KOPT-K1 (cell line): ENCODE data around the gene NKX6-1.

Source experiments
- H3K27ac ChIP-seq: fragments of 200-600 bp; sonication (generic); 2 replicates; pipeline ENCODE4 v1.5.1; 2016; ENCODE audit warnings: antibody characterized with exemption, mild to moderate bottlenecking, low read depth, low read length; ENCODE audit not compliant: poor library complexity, severe bottlenecking
- H3K36me3 ChIP-seq: fragments of 200-600 bp; sonication (generic); 2 replicates; pipeline ENCODE4 v1.5.1; 2017; ENCODE audit warnings: antibody characterized with exemption, mild to moderate bottlenecking, low read length, moderate library complexity; ENCODE audit not compliant: insufficient read depth
- H3K9me3 ChIP-seq: fragments of 200-600 bp; sonication (generic); 2 replicates; pipeline ENCODE4 v1.5.1; 2017; ENCODE audit warnings: antibody characterized with exemption, low read length, mild to moderate bottlenecking; ENCODE audit not compliant: insufficient read depth, poor library complexity, severe bottlenecking

The NKX6-1 gene

DNA sequence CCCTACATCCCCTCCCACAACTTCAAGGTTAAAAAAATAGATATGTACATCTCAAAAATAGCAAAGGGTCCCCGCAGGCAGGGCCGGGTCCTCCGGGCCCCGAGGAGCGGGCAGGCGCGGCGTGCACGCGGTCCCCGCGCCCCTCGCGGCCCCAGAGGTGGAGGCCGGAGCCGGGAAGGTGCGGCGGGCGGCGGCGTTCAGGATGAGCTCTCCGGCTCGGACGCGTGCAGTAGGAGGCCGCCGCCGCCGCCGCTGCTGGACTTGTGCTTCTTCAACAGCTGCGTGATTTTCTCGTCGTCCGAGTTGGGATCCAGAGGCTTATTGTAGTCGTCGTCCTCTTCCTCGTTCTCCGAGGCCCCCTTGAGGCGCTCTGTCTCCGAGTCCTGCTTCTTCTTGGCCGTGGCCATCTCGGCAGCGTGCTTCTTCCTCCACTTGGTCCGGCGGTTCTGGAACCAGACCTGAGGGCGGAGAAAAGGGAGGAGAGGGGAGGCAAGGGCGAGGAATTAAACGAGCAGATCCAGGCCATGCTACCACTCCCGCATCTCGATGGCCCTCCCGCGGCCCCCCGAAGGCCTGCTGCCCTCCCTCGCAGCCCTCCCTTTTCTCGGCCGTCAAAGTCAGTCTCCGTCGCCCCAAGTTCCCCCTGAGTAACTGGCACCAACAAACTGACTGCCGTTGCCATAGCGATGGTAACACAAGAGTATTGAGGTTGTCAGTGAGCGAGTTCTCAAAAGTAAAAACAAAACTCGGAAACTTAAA lies 5.8 kb downstream of the NKX6-1 start:
- H3K27ac ChIP-seq, result no peak overlapping the region
- H3K36me3 ChIP-seq, result no peaks in the 10 kb centered on the region
- peaks cover 8% of the 10 kb centered on the region for H3K9me3 ChIP-seq

DNA sequence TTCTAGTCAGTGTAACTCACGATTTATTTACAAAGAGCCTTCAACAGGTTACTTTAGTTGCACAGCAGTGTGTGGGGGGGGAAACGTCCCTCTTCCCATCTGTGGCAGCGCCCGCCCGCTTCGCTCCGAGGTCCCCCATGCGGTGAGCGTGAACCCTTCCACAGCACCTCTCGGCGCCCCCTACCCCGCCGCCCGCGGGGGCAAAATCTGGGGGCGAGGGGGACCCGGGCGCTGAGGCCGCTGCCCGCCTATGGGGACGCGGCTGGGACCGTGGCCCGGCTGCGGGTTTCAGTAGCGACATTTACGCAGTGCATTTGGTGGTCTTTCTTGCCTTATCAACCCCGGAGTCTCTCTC lies 6.4 kb downstream of the NKX6-1 start:
- Histone ChIP-seq H3K27ac (no peak overlapping the region), H3K36me3 (no peaks in the 10 kb centered on the region), H3K9me3 (peaks cover 8% of the 10 kb centered on the region)

GRCh38 chr4:84492290-84492689 lies 6.8 kb downstream of the NKX6-1 start:
- H3K27ac ChIP-seq, result no peak overlapping the region
- H3K9me3 ChIP-seq, result peaks cover 8% of the 10 kb centered on the region
- H3K36me3 ChIP-seq, result no peaks in the 10 kb centered on the region

GRCh38 chr4:84491481-84491880 lies 7.6 kb downstream of the NKX6-1 start:
- Histone ChIP-seq H3K27ac (no peak overlapping the region), H3K36me3 (no peaks in the 10 kb centered on the region), H3K9me3 (no peaks in the 10 kb centered on the region)

- H3K36me3 ChIP-seq, result no peaks in the 10 kb centered on the region
- H3K27ac ChIP-seq, result no peak overlapping the region
- H3K9me3 ChIP-seq, result no peaks in the 10 kb centered on the region
Observed at GRCh38 chr4:84490663-84491062, 8.4 kb downstream of the NKX6-1 start.

DNA sequence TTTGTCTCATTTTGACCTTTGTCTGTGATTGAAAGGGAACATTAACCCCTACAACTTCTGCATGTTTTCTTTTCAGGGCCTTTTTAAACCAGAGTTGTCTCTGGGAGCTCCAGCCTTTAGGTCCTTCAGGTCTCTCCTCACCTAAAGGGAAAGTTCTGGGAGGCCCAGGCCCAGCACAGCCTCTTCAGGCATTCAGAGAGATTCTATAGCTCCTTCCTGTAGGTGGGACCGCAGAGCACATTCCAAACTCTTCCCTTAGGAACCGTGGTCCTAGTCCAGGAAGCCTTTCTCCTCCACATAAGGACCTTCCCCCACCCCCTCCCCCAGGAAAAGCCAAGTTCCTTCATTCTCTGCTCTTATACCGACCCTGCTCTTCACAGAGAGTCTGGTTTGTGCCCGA lies 14.9 kb downstream of the NKX6-1 start:
- Histone ChIP-seq H3K36me3 (no peaks in the 10 kb centered on the region), H3K9me3 (peaks cover 7% of the 10 kb centered on the region), H3K27ac (no peak overlapping the region)

GRCh38 chr4:84483688-84484087 lies 15.4 kb downstream of the NKX6-1 start:
- no peak overlapping the region for H3K27ac ChIP-seq
- no peaks in the 10 kb centered on the region for H3K36me3 ChIP-seq
- H3K9me3 ChIP-seq, result peaks cover 7% of the 10 kb centered on the region

DNA sequence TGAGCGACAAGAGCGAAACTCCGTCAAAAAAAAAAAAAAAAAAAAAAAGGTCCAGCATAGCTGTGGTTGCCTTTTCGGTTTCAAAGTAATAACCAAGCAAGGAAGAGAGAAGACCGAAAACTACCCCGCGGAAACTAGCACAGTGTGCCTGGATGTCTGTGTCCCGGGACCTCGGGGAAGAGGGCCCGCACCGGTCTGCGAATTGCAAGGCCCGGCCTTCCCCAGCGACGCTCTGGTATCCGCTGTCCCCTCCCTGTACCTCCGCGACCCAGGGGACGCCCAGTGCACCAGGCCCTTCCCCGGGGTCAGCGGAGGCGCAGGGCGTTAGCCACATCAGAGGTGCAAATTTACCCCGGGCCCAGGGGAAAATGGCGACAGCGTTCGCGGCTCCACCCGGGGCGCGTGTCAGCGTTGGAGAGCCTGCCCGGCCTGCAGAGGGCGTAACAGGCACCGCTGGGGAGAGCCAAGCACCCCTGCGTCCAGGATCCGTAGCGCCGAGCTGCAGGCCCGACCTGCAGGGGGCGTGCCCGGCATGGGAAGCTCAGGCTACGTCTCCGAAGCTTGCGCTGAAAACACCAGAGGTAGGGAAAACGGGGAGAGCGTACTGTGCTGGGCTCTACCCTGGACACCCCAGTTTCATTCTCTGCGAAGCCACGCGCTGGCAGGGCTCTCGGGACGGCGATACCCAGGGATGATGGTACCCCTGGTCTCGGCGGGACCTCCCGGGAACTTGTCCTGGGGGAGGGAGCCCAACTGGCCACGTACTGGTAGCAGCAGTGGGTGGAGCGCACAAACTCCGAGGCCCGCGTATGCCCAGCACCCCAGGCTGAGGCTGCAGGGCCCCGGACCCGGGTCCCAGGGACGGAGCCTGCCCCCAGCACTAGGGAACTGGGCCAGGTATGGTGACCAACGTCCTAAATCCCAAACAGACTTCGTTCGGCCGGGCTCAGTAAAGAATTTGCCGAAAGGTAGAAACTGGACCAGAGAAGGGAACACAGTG lies 16.2 kb downstream of the NKX6-1 start:
- Histone ChIP-seq H3K9me3 (peaks cover 7% of the 10 kb centered on the region), H3K27ac (no peak overlapping the region), H3K36me3 (no peaks in the 10 kb centered on the region)

- Histone ChIP-seq H3K27ac (no peak overlapping the region), H3K9me3 (peaks cover 7% of the 10 kb centered on the region), H3K36me3 (no peaks in the 10 kb centered on the region)
Observed at GRCh38 chr4:84481860-84482245, 17.2 kb downstream of the NKX6-1 start.

DNA sequence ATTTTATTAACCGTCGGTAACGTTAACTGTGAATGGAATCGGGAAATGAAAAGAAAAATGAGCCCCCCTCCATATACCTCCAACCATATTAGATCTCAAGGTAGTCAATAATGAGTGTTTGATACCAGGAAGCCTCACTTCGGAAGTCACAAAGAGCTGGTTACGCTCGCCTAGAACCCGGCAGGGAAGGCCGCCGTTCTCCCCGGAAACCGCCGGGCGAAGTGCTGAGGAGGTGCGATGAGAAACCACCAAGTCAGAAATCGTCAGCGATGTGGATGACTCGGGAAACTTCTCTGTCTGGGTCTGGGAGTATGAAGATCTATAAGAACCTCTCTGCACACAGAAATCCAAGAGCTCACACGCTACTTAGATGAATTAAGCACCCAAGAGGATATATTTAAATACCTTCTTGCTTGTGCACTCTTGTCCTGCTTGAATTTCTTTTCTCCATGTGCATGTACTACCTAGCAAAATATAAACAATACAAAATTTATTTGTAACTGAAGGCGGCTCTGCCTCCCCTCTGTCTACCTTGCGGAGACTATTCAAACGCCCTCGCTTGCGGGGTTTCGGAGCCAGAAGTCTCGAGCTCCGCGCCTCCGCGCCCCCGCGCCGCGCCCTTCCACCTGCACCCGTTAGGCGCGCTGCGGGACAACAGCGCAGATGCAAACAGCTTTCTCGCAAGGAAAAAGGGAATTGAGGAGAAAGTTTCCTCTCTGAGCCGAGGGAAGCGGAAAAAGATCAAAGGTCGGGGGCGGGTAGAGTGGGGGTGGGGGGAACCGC lies 17.8 kb downstream of the NKX6-1 start:
- H3K9me3 ChIP-seq, result peaks cover 7% of the 10 kb centered on the region
- H3K27ac ChIP-seq, result no peak overlapping the region
- no peaks in the 10 kb centered on the region for H3K36me3 ChIP-seq

GRCh38 chr4:84480082-84480481 lies 19.0 kb downstream of the NKX6-1 start:
- Histone ChIP-seq H3K27ac (no peak overlapping the region), H3K9me3 (peaks cover 7% of the 10 kb centered on the region), H3K36me3 (no peaks in the 10 kb centered on the region)

DNA sequence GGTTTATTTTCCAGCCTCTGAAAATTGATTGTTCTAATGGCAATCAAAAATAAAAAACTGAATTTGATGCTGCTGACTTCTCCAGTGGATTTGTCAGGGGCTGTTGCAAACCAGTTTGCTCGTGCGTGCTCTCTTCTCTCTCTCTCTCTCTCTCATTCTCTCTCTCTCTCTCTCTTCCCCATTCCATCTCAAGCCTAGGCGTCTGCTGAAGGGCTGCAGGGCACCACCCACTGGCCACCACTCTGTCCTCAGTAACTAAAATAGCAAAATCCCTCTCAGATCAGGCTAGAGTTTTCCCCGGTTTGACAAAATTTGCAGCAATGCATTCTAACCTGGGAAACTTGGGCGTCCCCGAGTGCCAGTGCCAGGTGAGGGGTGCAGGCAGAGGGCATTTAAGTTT lies 19.4 kb downstream of the NKX6-1 start:
- H3K27ac ChIP-seq, result no peak overlapping the region
- no peaks in the 10 kb centered on the region for H3K36me3 ChIP-seq
- H3K9me3 ChIP-seq, result peaks cover 7% of the 10 kb centered on the region

DNA sequence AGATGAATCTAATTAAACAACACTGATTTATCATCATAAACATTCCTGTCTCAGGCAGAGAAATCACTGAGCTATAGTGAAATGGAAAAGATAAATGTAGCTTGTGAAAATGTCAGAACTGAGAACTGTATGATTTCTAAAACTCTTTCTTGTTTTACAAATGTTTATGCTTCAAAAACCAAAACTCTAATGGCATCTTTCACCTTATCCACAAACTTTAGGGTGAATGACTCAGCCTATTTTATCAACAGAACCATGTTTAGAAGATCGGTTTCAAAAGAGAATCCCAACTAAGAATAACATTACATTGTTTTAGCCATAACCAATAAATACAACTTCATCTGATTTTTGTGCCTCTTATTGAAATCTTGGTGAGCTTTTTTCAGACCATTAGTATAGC lies 21.4 kb downstream of the NKX6-1 start:
- H3K27ac ChIP-seq, result no peak overlapping the region
- H3K9me3 ChIP-seq, result peaks cover 3% of the 10 kb centered on the region
- H3K36me3 ChIP-seq, result no peaks in the 10 kb centered on the region

DNA sequence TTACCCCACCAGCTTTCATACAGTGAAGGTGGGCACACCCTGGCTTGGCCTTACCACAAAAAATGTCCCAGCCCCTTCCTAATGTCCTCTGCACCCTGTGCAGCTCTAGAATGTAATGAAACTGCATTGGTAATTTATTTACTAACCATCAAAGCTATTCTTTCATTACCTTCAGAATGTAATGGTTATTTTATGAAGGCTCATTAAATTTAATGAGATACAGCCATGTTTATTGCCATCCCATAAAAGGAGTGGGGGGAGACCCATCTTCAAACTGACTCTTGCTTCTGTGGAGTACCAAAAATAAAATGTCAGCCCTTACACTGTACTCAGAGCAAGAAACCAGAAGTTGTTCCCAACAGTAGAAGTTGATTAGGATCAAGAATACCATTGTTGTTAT lies 25.0 kb downstream of the NKX6-1 start:
- Histone ChIP-seq H3K9me3 (no peaks in the 10 kb centered on the region), H3K36me3 (no peaks in the 10 kb centered on the region), H3K27ac (no peak overlapping the region)

DNA sequence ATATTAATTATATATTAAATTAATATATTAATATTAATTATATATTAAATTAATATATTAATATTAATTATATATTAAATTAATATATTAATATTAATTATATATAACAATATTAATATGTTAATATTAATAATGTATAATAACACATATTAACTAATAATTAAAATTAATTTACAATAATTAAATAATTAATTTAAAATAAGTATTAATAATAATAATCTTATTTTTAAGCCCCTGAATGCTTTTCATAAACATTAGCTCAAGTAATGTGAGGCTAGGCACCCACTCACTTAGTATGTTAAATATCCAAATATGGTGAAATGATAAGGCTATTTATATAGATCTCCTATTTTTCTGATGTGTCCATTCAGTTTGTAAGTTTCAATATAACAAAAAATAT lies 26.9 kb downstream of the NKX6-1 start:
- Histone ChIP-seq H3K36me3 (no peaks in the 10 kb centered on the region), H3K9me3 (no peaks in the 10 kb centered on the region), H3K27ac (no peak overlapping the region)
